Rectal smooth muscle tissue (tissue), 1 donor: ENCODE results near the gene WNK2.

Experiments
- H3K27ac ChIP-seq: one replicate; pipeline ENCODE4 v1.7.0; 2013; ENCODE audit warnings: low read depth, low read length, inconsistent platforms
- H3K27me3 ChIP-seq: one replicate; pipeline ENCODE4 v1.7.0; 2013; ENCODE audit warnings: low read length; ENCODE audit not compliant: control insufficient read depth, insufficient read depth
- H3K36me3 ChIP-seq: one replicate; pipeline ENCODE4 v1.7.0; 2013; ENCODE audit warnings: low read length; ENCODE audit not compliant: control insufficient read depth, insufficient read depth
- H3K4me1 ChIP-seq: one replicate; pipeline ENCODE4 v1.7.0; 2013; ENCODE audit warnings: low read length; ENCODE audit not compliant: control insufficient read depth, insufficient read depth
- H3K4me3 ChIP-seq: one replicate; pipeline ENCODE4 v1.7.0; 2013; ENCODE audit warnings: low read length
- H3K9ac ChIP-seq: one replicate; pipeline ENCODE4 v1.7.0; 2013; ENCODE audit warnings: low read length

The WNK2 gene

DNA sequence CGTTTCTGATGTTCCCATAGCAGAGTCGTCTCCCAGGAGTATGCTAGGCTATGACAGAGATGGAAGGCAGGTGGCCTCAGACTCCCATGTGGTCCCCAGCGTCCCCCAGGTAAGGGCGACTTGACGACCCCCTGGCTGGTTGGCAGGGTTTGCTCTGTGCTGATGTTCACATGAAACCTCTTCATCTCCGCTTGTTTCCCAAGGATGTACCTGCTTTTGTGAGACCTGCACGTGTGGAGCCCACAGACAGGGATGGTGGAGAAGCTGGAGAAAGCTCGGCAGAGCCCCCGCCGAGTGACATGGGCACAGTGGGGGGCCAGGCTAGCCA is 108.3 kb downstream of the WNK2 start:
- H3K9ac ChIP-seq = no peak overlapping the region
- H3K27ac ChIP-seq = no peak overlapping the region
- peaks cover 6% of the 10 kb centered on the region for H3K36me3 ChIP-seq
- no peak overlapping the region for H3K4me3 ChIP-seq
- H3K4me1 ChIP-seq = no peaks in the 10 kb centered on the region
- H3K27me3 ChIP-seq = no peaks in the 10 kb centered on the region

DNA sequence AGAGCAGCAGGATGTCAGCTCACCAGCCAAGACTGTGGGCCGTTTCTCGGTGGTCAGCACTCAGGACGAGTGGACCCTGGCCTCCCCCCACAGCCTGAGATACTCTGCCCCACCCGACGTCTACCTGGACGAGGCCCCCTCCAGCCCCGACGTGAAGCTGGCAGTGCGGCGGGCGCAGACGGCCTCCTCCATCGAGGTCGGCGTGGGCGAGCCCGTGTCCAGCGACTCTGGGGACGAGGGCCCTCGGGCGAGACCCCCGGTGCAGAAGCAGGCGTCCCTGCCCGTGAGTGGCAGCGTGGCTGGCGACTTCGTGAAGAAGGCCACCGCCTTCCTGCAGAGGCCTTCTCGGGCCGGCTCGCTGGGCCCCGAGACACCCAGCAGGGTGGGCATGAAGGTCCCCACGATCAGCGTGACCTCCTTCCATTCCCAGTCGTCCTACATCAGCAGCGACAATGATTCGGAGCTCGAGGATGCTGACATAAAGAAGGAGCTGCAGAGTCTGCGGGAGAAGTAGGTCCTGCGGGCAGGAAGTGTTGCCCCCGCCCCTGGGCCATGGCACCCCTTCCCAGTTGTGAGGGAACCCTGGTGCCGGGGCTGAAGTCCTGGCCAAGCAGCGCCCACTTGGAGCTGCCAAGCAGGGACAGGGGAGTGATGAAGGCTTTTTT is 108.9 kb downstream of the WNK2 start:
- H3K27ac ChIP-seq = no peak overlapping the region
- no peak overlapping the region for H3K4me3 ChIP-seq
- H3K27me3 ChIP-seq = no peaks in the 10 kb centered on the region
- H3K9ac ChIP-seq = no peak overlapping the region
- H3K4me1 ChIP-seq = no peaks in the 10 kb centered on the region
- peaks cover 6% of the 10 kb centered on the region for H3K36me3 ChIP-seq

DNA sequence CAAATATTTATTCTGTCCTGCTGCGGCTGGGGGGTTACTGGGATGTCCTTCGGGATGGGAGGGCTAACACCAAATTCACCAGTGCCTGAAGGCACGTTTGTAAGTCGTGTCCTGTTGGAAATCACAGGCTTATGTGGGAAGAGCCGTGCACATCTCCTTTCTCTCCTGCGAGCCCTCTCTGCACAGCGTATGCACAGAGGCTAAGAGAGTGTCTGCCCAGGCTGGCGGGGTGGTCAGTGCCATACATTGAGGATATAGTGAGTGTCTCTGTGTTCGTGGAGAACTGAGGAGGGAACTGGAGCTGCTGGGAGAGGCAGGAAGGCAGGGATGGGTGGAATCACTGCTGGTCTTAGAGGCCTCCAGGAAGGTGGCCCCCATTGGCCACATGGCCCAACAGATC is 110.1 kb downstream of the WNK2 start:
- H3K27ac ChIP-seq = no peak overlapping the region
- H3K27me3 ChIP-seq = no peaks in the 10 kb centered on the region
- no peaks in the 10 kb centered on the region for H3K4me1 ChIP-seq
- peaks cover 6% of the 10 kb centered on the region for H3K36me3 ChIP-seq
- no peak overlapping the region for H3K9ac ChIP-seq
- no peak overlapping the region for H3K4me3 ChIP-seq

DNA sequence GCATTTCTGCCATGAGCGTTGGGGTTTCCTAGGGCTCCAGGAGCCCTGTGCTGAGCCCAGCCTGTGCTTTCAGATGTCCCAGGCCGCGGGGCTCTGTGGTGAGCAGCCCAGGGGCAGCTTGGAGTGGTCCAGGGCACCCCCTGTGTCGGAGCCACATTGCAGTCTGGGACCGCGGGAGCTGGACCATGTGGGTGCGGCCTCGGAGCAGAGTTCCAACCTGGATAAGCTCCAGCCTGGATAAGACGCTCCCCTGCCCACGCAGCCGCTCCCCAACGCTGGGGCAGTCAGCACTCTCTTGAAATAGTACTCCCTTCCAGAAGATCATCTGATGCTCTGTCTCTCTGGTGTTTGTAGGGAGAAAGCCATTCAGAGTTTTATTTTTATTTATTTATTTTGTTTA is 111.1 kb downstream of the WNK2 start:
- Histone ChIP-seq H3K4me3 (no peak overlapping the region), H3K9ac (no peak overlapping the region), H3K36me3 (peaks cover 6% of the 10 kb centered on the region), H3K27ac (no peak overlapping the region), H3K27me3 (no peaks in the 10 kb centered on the region), H3K4me1 (no peaks in the 10 kb centered on the region)

DNA sequence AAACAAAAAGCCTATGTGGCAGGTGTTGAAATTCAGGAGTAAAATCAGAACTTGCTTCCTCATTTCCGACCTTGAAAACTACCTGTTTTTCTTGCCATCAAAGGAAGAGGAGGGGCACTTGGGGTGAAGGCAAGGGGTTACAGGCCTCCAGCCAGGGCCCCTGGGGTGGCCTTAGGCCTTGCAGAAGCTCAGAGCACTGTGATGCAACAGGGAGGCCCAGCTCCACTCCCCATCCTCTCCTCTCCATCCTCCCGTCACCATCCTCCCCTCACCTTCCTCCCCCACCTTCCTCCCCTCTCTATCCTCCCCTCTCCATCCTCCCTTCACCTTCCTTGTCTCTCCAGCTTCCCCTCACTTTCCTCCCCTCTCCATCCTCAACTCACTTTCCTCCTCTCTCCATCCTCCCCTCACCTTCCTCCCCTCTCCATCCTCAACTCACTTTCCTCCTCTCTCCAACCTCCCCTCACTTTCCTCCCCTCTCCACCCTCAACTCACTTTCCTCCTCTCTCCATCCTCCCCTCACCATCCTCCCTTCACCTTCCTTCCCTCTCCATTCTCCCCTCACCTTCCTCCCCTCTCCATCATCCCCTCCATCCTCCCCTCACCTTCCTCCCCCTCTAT is 111.6 kb downstream of the WNK2 start:
- no peaks in the 10 kb centered on the region for H3K27me3 ChIP-seq
- no peak overlapping the region for H3K4me3 ChIP-seq
- H3K4me1 ChIP-seq = no peaks in the 10 kb centered on the region
- no peak overlapping the region for H3K27ac ChIP-seq
- H3K36me3 ChIP-seq = peaks cover 6% of the 10 kb centered on the region
- no peak overlapping the region for H3K9ac ChIP-seq

DNA sequence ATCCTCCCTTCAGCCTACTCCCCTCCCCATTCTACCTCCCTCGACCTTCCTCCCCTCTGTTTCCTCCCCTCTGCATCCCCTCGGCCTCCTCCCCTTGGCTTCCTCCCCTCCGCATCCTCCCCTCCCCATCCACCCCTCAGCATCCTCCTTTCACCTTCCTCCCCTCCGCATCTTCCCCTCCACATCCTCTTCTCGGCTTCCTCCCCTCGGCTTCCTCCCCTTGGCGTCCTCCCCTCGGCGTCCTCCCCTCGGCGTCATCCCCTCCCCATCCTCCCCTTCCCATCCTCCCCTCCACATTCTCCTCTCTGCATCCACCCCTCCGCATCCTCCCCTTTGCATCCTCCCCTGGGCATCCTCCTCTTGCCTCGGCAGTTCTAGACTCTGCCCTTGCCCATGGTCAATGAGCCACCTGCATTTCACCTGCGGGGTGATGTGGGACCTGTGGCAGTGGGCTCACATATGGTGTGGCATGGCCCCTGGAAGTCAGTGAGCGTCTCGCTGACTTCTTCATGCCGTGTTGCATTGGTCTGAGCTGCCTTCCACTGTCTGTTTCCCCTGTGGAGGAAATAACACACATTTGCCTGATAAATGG is 113.0 kb downstream of the WNK2 start:
- no peaks in the 10 kb centered on the region for H3K4me1 ChIP-seq
- H3K27me3 ChIP-seq = no peaks in the 10 kb centered on the region
- H3K4me3 ChIP-seq = no peak overlapping the region
- no peak overlapping the region for H3K9ac ChIP-seq
- H3K36me3 ChIP-seq = peaks cover 8% of the 10 kb centered on the region
- no peak overlapping the region for H3K27ac ChIP-seq

DNA sequence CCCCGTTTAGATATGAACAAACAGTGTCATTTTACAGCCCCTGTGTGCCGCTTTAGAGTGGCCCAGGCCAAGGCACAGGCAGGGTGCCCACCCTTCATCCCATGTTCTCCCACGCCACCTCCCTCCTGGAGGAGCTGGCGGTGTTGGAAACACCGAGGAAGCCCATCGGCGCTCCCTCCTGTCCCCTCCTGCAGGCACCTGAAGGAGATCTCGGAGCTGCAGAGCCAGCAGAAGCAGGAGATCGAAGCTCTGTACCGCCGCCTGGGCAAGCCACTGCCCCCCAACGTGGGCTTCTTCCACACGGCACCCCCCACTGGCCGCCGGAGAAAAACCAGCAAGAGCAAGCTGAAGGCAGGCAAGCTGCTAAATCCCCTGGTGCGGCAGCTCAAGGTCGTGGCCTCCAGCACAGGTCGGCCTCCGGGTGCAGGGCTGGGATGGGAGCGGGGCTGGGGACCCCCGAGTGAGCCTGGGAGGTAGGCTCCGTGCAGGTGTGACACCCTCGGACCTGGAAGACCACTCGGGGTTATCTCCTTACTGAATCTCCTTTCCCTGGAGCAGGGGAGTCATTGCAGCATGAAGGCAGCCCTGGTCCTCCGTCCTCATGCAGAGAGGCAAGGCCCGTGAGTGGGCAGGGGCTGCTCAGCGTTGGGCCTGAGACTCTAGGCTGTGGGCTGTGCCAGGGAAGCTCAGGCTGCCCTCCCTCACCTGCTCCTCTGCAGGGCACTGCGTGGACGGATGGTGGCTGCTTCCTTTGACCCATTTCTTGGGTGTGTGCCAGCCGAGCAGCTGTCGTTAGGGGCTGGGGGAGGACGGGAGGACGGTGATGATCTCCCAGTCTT is 113.9 kb downstream of the WNK2 start:
- peaks cover 6% of the 10 kb centered on the region for H3K36me3 ChIP-seq
- H3K4me3 ChIP-seq = no peak overlapping the region
- no peaks in the 10 kb centered on the region for H3K4me1 ChIP-seq
- no peak overlapping the region for H3K9ac ChIP-seq
- H3K27ac ChIP-seq = no peak overlapping the region
- H3K27me3 ChIP-seq = no peaks in the 10 kb centered on the region

DNA sequence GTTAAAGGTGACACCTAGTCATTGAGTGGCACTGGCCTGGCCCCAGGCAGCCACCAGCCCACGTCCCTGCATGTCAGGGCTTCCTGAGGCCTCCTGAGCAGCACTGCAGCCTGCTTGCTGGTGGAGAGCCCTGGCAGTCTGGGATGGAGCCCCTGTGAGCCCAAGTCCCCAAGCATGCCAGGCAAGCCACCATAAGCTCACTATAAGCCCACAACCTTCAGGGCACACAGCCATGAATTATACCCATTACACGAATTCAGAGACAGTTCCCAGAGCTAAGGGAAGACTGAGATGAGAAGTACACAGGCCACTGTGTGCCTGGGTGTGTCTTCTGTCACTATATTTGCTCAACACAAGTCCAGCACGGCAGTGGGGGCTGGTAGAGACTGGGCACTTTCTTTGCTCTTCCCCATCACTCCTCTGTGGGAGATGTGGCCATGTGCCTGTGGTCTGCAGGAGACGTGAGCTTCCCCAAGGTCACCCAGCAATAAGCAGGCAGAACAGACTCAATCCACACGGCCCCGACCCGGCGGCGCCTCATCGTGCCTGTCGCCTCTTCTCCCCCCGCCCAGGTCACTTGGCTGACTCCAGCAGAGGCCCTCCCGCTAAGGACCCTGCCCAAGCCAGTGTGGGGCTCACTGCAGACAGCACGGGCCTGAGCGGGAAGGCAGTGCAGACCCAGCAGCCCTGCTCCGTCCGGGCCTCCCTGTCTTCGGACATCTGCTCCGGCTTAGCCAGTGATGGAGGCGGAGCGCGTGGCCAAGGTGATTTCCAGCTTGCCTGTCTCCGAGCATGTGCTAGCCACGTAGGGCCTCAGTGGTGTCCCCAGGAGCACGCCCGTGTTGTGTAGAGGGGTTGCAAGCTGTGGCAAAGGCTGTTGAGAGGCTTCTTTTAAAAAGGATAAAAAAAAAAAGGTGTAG is 114.8 kb downstream of the WNK2 start:
- Histone ChIP-seq H3K9ac (no peak overlapping the region), H3K4me1 (no peaks in the 10 kb centered on the region), H3K4me3 (no peak overlapping the region), H3K36me3 (peaks cover 3% of the 10 kb centered on the region), H3K27ac (no peak overlapping the region), H3K27me3 (no peaks in the 10 kb centered on the region)

DNA sequence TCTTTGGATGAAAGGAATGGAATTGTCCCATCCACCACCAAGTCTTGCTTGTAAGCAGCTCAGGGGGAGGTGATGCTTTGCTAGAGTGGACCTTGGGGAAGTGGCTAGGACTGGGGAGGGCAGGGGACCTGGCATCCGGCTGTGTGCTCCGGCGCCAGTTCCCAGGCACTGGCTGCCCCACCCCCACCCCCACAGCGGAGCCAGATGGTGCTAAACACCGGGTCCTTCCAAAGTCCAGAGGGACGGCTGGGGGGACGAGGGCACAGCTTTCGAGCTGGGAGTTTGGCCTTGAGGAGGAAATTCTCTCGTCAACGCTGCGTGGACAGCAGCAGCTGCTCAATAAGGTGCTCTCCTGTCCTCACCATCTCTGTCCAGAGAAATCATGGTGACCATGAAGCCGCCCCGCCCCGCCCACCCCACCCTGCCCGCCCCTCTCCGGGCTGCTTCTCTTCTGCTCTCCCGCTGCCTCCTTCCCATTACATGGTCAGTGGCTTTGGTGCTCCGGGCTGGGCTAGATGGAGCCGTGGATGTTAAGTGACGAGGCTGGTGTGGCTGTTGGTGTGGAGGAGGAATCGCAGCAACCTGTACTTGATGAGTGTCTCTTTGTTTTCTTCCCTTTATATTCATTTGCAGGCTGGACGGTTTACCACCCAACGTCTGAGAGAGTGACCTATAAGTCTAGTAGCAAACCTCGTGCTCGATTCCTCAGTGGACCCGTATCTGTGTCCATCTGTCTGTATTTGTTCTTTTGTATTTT is 115.7 kb downstream of the WNK2 start:
- Histone ChIP-seq H3K9ac (no peak overlapping the region), H3K36me3 (peaks cover 3% of the 10 kb centered on the region), H3K27me3 (no peaks in the 10 kb centered on the region), H3K4me3 (no peak overlapping the region), H3K27ac (no peak overlapping the region), H3K4me1 (no peaks in the 10 kb centered on the region)

DNA sequence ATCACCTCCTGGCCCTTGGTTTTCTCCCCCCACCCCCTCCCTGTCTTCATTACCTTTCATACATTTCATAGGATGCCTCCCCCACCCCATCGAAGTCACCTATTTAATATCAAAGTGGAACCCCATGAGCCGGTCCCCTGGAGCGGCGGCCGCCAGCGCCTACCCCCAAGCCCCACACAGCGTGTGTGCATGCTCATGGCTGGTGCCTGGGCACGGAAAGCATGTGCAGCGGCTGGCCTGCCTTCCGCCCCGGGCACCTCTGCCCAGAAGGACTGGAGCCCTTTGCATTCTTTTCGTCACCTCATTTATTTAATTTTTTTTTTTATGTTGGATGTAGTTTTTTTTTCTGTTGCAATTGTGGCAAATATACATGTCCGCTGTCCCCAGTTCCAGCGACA is 116.2 kb downstream of the WNK2 start:
- no peaks in the 10 kb centered on the region for H3K4me1 ChIP-seq

DNA sequence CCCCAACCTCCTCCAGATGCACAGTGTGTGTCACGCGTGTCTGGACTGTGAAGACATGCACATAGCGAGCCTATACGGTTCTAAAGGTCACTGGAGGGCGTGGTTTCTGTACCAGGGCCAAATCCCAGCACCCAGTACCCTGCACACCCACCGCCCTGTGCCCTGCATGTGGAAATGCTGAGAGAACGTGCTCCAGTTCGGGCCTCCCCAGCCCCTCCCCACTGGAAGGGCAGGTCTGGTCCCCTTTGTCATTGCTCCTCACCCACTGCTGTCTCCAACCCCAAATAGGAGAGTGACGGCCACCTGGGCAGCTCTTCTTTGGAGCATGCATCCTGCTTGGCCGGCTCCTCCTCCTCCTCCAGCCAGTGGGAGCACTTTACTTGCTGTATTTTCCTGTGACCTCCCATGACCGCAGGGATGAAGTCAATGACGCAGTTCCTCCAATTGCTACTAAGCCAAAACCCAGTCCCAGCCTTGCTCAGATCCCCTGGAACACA is 116.7 kb downstream of the WNK2 start:
- H3K4me1 ChIP-seq = no peaks in the 10 kb centered on the region
- H3K36me3 ChIP-seq = peaks cover 3% of the 10 kb centered on the region

More for the DNA sequence above, 116.2 kb downstream of the WNK2 start:
- Histone ChIP-seq H3K36me3 (peaks cover 3% of the 10 kb centered on the region), H3K27me3 (no peaks in the 10 kb centered on the region), H3K27ac (no peak overlapping the region), H3K9ac (no peak overlapping the region), H3K4me3 (no peak overlapping the region)

More for the DNA sequence above, 116.7 kb downstream of the WNK2 start:
- Histone ChIP-seq H3K9ac (no peak overlapping the region), H3K4me3 (no peak overlapping the region), H3K27ac (no peak overlapping the region), H3K27me3 (no peaks in the 10 kb centered on the region)
